ENCODE measurements around the gene THADA. TPM values are rescaled to one million over a fixed set of nuclear protein-coding genes. Genes with fewer than 3 reads are reported as not detected.

THADA gene
- total and polyA plus RNA-seq, 2 donors (not counting 3 experiments of a cell fraction or from before 2014, with no cell fraction given): 22.6 to 25.3 TPM

DNA sequence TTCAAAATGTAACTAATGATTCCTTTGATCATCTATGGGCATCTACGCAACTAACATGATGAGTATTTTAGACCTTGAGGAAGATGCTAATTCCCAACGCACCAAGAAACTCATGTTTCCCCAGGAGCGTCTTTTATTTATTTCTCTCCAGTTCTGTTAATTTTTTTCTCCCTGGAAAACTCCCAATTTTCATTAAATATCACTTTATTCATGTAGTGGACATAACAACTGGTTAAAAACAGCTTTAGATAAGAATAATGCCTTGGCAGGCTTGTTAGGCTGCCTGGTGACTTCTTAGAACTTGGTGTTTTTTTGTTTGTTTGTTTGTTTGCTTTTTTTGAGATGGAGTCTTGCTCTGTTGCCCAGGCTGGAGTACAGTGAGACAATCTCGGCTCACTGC, 306.5 kb downstream of the THADA start:
- H3K9ac ChIP-seq (replicated peaks; ENCODE audit: extremely low read depth, insufficient read depth, low read length): no peak overlapping the region
- H4K20me1 ChIP-seq (replicated peaks; ENCODE audit: control insufficient read depth, extremely low read depth, insufficient read depth, low read length): no peaks in the 10 kb centered on the region
- H3K9me1 ChIP-seq (replicated peaks; ENCODE audit: control insufficient read depth, extremely low read depth, insufficient read depth, low read length): no peaks in the 10 kb centered on the region
- no peak overlapping the region for H2AFZ ChIP-seq (ENCODE audit: low read depth, low read length)
- dilution Hi-C loops (cut with MboI; ENCODE audit: extremely low pct_ligation_motif_present, low sequenced_read_pairs) (no loop called here), intact Hi-C loops (cut with micrococcal nuclease) (no loop called here)
- H3K36me3 ChIP-seq (ENCODE audit: control insufficient read depth in 2 of 2, extremely low read depth in 1 of 2, insufficient read depth in 2 of 2, low read length in 2 of 2): peaks cover 0 to 8% of the 10 kb centered on the region in 2 experiments
- no TSS peak for BruUV-seq (replicated peaks)
- CTCF ChIA-PET: no interaction called here
- TF ChIP-seq FOS (IDR thresholded peaks at IDR 0.05; ENCODE audit: borderline replicate concordance, insufficient read depth, low read length): no peak
- TF ChIP-seq MYC (IDR thresholded peaks at IDR 0.05; ENCODE audit: low read depth, low read length): no peak
- TF ChIP-seq EZH2 (IDR thresholded peaks at IDR 0.05; ENCODE audit: borderline replicate concordance, low read depth, low read length, severe bottlenecking): no peak
- TF ChIP-seq, protein P1, sequence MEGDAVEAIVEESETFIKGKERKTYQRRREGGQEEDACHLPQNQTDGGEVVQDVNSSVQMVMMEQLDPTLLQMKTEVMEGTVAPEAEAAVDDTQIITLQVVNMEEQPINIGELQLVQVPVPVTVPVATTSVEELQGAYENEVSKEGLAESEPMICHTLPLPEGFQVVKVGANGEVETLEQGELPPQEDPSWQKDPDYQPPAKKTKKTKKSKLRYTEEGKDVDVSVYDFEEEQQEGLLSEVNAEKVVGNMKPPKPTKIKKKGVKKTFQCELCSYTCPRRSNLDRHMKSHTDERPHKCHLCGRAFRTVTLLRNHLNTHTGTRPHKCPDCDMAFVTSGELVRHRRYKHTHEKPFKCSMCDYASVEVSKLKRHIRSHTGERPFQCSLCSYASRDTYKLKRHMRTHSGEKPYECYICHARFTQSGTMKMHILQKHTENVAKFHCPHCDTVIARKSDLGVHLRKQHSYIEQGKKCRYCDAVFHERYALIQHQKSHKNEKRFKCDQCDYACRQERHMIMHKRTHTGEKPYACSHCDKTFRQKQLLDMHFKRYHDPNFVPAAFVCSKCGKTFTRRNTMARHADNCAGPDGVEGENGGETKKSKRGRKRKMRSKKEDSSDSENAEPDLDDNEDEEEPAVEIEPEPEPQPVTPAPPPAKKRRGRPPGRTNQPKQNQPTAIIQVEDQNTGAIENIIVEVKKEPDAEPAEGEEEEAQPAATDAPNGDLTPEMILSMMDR (IDR thresholded peaks at IDR 0.05; ENCODE audit: extremely low read depth in 1 of 2, insufficient read depth in 1 of 2, low read depth in 1 of 2, low read length in 2 of 2): no peak
- no peak for TF ChIP-seq GATA2 (IDR thresholded peaks at IDR 0.05; ENCODE audit: insufficient read depth, insufficient read length, low read depth, low read length)
- no peaks in the 10 kb centered on the region for H3K9me3 ChIP-seq (replicated peaks; ENCODE audit: control insufficient read depth, insufficient read depth, low read length)
- no peak overlapping the region for H3K4me2 ChIP-seq (ENCODE audit: insufficient read depth, low read length)
- no peak overlapping the region for H3K27ac ChIP-seq (ENCODE audit: insufficient read depth, low read depth, low read length)
- DNase-seq (ENCODE audit: low read depth, low spot score) (no peak), FAIRE-seq (no peak)
- POLR2A ChIA-PET: no interaction called here
- H3K27me3 ChIP-seq (ENCODE audit: control insufficient read depth in 2 of 2, insufficient read depth in 2 of 2, low read length in 2 of 2): no peaks in the 10 kb centered on the region
- peaks cover 12% of the 10 kb centered on the region for H3K4me1 ChIP-seq (ENCODE audit: control insufficient read depth, extremely low read depth, insufficient read depth, low read length)
- H3K4me3 ChIP-seq (replicated peaks in 1 of 3; ENCODE audit: insufficient read depth in 1 of 3, low read depth in 1 of 3, low read length in 3 of 3): no peak overlapping the region
- H3K79me2 ChIP-seq (ENCODE audit: control insufficient read depth, insufficient read depth, low read length): no peaks in the 10 kb centered on the region

Data from endothelial cell of umbilical vein (primary cell).